B cell (primary cell): ENCODE data around the gene TFDP1. TPM values are rescaled to one million over a fixed set of nuclear protein-coding genes. Genes with fewer than 3 reads are reported as not detected.

ENCODE experiments used
- ATAC-seq: fragments of 200-7000 bp; cut with Tn5 transposase; one replicate; pipeline ENCODE4 v1.10.0; 2021; ENCODE audit warnings: low read depth, mild to moderate bottlenecking, moderate number of reproducible peaks, moderate library complexity
- CTCF ChIA-PET: fragments of 350-600 bp; sonication (Branson Sonifier 250); formaldehyde crosslinking; loops from one replicate; lab custom pipeline; 2021; ENCODE audit warnings: antibody characterized with exemption, inconsistent platforms; lab: Charles Lee
- POLR2A ChIA-PET: fragments of 350-600 bp; sonication (Branson Sonifier 250); formaldehyde crosslinking; loops from one replicate; lab custom pipeline; 2021; ENCODE audit warnings: antibody characterized with exemption; lab: Charles Lee
- DNase-seq: peaks from one replicate; pipeline ENCODE4 v3.0.0; 2013
- H2AFZ ChIP-seq: 2 replicates; pipeline ENCODE4 v1.6.1; 2012; ENCODE audit warnings: mild to moderate bottlenecking, low read depth, low read length; ENCODE audit not compliant: insufficient read depth, poor library complexity, severe bottlenecking
- H3K27ac ChIP-seq, 2 donors: 1 replicate in 1 of 2; 2 replicates in 1 of 2; pipeline ENCODE4 v1.5.1; 2012 to 2013; ENCODE audit warnings: low read length in 2 of 2, mild to moderate bottlenecking in 2 of 2, moderate library complexity in 1 of 2
- H3K27me3 ChIP-seq, 4 experiments: fragments of 200-600 bp in 1 of 4; sonication (generic) in 1 of 4; replicated peaks in 1 of 4; 1 replicate in 2 of 4; 2 replicates in 2 of 4; pipeline versions ENCODE4 v1.6.1 to v1.7.0; 2013 to 2016; ENCODE audit warnings: low read length in 3 of 4, mild to moderate bottlenecking in 2 of 4, mixed read lengths in 1 of 4, moderate library complexity in 1 of 4; ENCODE audit not compliant: insufficient read depth in 4 of 4, control insufficient read depth in 3 of 4; ENCODE audit errors: control extremely low read depth in 1 of 4
- H3K36me3 ChIP-seq, 2 experiments: replicated peaks in 1 of 2; 1 replicate in 1 of 2; 2 replicates in 1 of 2; pipeline versions ENCODE4 v1.6.1 to v1.7.1; 2013; ENCODE audit warnings: low read length in 1 of 2; ENCODE audit not compliant: insufficient read depth in 2 of 2, control insufficient read depth in 1 of 2; ENCODE audit errors: control extremely low read depth in 1 of 2, extremely low read depth in 1 of 2
- H3K4me1 ChIP-seq, 2 donors: fragments of 200-600 bp in 1 of 2; sonication (generic) in 1 of 2; 1 replicate in 1 of 2; 2 replicates in 1 of 2; pipeline versions ENCODE4 v1.5.1 to v1.6.1; 2013 to 2017; ENCODE audit warnings: low read length in 2 of 2; ENCODE audit not compliant: control insufficient read depth in 2 of 2, insufficient read depth in 2 of 2
- H3K4me2 ChIP-seq: replicated peaks from 2 replicates; pipeline ENCODE3; 2012; ENCODE audit warnings: mild to moderate bottlenecking, low read depth, low read length; ENCODE audit not compliant: poor library complexity, severe bottlenecking
- H3K4me3 ChIP-seq, 5 experiments: fragments of 200-600 bp in 1 of 5; sonication (generic) in 1 of 5; 1 replicate in 3 of 5; 2 replicates in 2 of 5; pipeline versions ENCODE4 v1.5.1 to v1.7.0; 2011 to 2016; ENCODE audit warnings: low read length in 4 of 5, mild to moderate bottlenecking in 4 of 5, low read depth in 2 of 5, control low read depth in 1 of 5, moderate library complexity in 1 of 5; ENCODE audit not compliant: insufficient read depth in 1 of 5; ENCODE audit errors: control extremely low read depth in 1 of 5, extremely low read depth in 1 of 5
- H3K79me2 ChIP-seq: fragments of 200-600 bp; sonication (generic); one replicate; pipeline ENCODE4 v1.6.0; 2016; ENCODE audit warnings: low read length; ENCODE audit not compliant: control insufficient read depth, insufficient read depth
- H3K9ac ChIP-seq: fragments of 200-600 bp; sonication (generic); 2 replicates; pipeline ENCODE4 v1.6.1; 2017; ENCODE audit warnings: mild to moderate bottlenecking, low read length, moderate library complexity
- H3K9me3 ChIP-seq, 3 donors: one replicate each; pipeline versions ENCODE4 v1.6.1 to v1.7.1; 2013; ENCODE audit warnings: low read length in 2 of 3; ENCODE audit not compliant: control insufficient read depth in 2 of 3, insufficient read depth in 1 of 3; ENCODE audit errors: control extremely low read depth in 1 of 3
- H4K20me1 ChIP-seq: 2 replicates; pipeline ENCODE4 v1.6.0; 2012; ENCODE audit warnings: mild to moderate bottlenecking, low read length; ENCODE audit not compliant: insufficient read depth, control insufficient read depth, poor library complexity, severe bottlenecking
- H3K27ac Mint-ChIP-seq: one replicate; pipeline ENCODE4 v1.8.0; 2021; ENCODE audit warnings: mixed read lengths
- H3K27me3 Mint-ChIP-seq: one replicate; pipeline ENCODE4 v1.8.0; 2021; ENCODE audit warnings: mixed read lengths
- H3K4me1 Mint-ChIP-seq: one replicate; pipeline ENCODE4 v1.8.0; 2021; ENCODE audit warnings: mixed read lengths
- H3K4me3 Mint-ChIP-seq: one replicate; pipeline ENCODE4 v1.8.0; 2021; ENCODE audit warnings: mixed read lengths
- H3K9me3 Mint-ChIP-seq: one replicate; pipeline ENCODE4 v1.8.0; 2022; ENCODE audit warnings: mixed read lengths; ENCODE audit not compliant: insufficient read depth
- CTCF ChIP-seq: fragments of 200-600 bp; IDR thresholded peaks from one replicate; pipeline ENCODE4 v1.8.0; 2022; ENCODE audit warnings: antibody characterized with exemption, mild to moderate bottlenecking
- EZH2 ChIP-seq: IDR thresholded peaks from 2 replicates; pipeline ENCODE4 v1.6.1; 2012; ENCODE audit warnings: borderline replicate concordance, low read depth, mild to moderate bottlenecking, moderate library complexity, low read length; ENCODE audit not compliant: insufficient read depth, poor library complexity, severe bottlenecking
- WGBS: methylation state at CpG from one replicate; pipeline ENCODE4 v1.1.5; 2013; ENCODE audit warnings: missing lambda C conversion rate; ENCODE audit not compliant: insufficient coverage; 5-methylcytosine and 5-hydroxymethylcytosine counted together
- intact Hi-C: fragments of 100-400 bp; cut with micrococcal nuclease; formaldehyde crosslinking; loops from one replicate; pipeline ENCODE4 v1.10.0; 2022
- polyA plus RNA-seq: library from polyadenylated mRNA; depleted of rRNA; stranded (reverse); fragments of >200 nt; gene quantifications from 2 replicates; pipeline ENCODE4 v1.2.3, GENCODE V29; 2012
- total RNA-seq, 2 donors: library from RNA; stranded (reverse); fragments of 120-200 nt in 1 of 2; gene quantifications; 1 replicate in 1 of 2; 2 replicates in 1 of 2; pipeline versions ENCODE4 v1.2.3 to v1.2.4, GENCODE V29; 2013 to 2022

The TFDP1 gene
- total and polyA plus RNA-seq, 2 donors (not counting 1 experiment from before 2014, with no cell fraction given): 19.1 to 31.1 TPM

- peaks cover 0 to 8% (median 3%) of the 10 kb centered on the region in 3 donors for H3K9me3 ChIP-seq
- H3K9ac ChIP-seq: no peak within 1 kb of the TSS
- Mint-ChIP-seq H3K9me3 (peaks cover 3% of the 10 kb centered on the region), H3K27me3 (no peaks in the 10 kb centered on the region), H3K4me1 (no peaks in the 10 kb centered on the region), H3K27ac (no peak within 1 kb of the TSS), H3K4me3 (no peak within 1 kb of the TSS)
- H2AFZ ChIP-seq: no peak within 1 kb of the TSS
- H3K4me3 ChIP-seq: no peak within 1 kb of the TSS
- no peak for TF ChIP-seq CTCF
- no peak for TF ChIP-seq EZH2
- H3K27me3 ChIP-seq: no peaks in the 10 kb centered on the region
- no peak within 1 kb of the TSS for H3K4me2 ChIP-seq
- H3K36me3 ChIP-seq: no peaks in the 10 kb centered on the region
- ATAC-seq (no peak), DNase-seq (no peak)
- CTCF ChIA-PET: no interaction called here
- no peaks in the 10 kb centered on the region for H3K4me1 ChIP-seq
- intact Hi-C loops: no loop called here
- no peak within 1 kb of the TSS for H3K27ac ChIP-seq
- H4K20me1 ChIP-seq: no peaks in the 10 kb centered on the region
- no peaks in the 10 kb centered on the region for H3K79me2 ChIP-seq
- WGBS: 96% methylated on average over 40 of the region's 47 CpGs
- POLR2A ChIA-PET: no interaction called here
Measured at GRCh38 chr13:113657851-113658741, 73.5 kb downstream of the TFDP1 start, which contains the start of gene ATP4B. ATP4B (minus strand) TSS chr13:113658198; CDS start chr13:113658144, 54 bp downstream.

- Histone ChIP-seq H3K36me3 (no peaks in the 10 kb centered on the region), H3K4me1 (no peaks in the 10 kb centered on the region), H2AFZ (no peak overlapping the region), H3K27ac (no peak overlapping the region), H3K9ac (no peak overlapping the region), H3K79me2 (no peaks in the 10 kb centered on the region), H3K4me2 (no peak overlapping the region), H3K4me3 (no peak overlapping the region), H3K9me3 (peaks cover 0 to 8% (median 3%) of the 10 kb centered on the region in 3 donors), H4K20me1 (no peaks in the 10 kb centered on the region), H3K27me3 (no peaks in the 10 kb centered on the region)
- Mint-ChIP-seq H3K27me3 (no peaks in the 10 kb centered on the region), H3K4me3 (no peak overlapping the region), H3K9me3 (peaks cover 3% of the 10 kb centered on the region), H3K27ac (no peak overlapping the region), H3K4me1 (no peaks in the 10 kb centered on the region)
- ATAC-seq: no peak
- TF ChIP-seq EZH2: no peak
- TF ChIP-seq CTCF: no peak
- CTCF ChIA-PET: no interaction called here
- intact Hi-C loops: no loop called here
- no peak for DNase-seq
- WGBS: 81% methylated on average over 14 of the region's 14 CpGs
- POLR2A ChIA-PET: no interaction called here
Measured at GRCh38 chr13:113658836-113659235, 74.3 kb downstream of the TFDP1 start.
